Measurements from ENCODE around the gene NUMB. TPM values are rescaled to one million over a fixed set of nuclear protein-coding genes. Genes with fewer than 3 reads are reported as not detected.

The NUMB gene
- total and polyA plus RNA-seq, 2 of the 13 experiments (the other 11 are each of a cell fraction or from before 2014, with no cell fraction given), result 20.3 to 71.1 TPM

DNA sequence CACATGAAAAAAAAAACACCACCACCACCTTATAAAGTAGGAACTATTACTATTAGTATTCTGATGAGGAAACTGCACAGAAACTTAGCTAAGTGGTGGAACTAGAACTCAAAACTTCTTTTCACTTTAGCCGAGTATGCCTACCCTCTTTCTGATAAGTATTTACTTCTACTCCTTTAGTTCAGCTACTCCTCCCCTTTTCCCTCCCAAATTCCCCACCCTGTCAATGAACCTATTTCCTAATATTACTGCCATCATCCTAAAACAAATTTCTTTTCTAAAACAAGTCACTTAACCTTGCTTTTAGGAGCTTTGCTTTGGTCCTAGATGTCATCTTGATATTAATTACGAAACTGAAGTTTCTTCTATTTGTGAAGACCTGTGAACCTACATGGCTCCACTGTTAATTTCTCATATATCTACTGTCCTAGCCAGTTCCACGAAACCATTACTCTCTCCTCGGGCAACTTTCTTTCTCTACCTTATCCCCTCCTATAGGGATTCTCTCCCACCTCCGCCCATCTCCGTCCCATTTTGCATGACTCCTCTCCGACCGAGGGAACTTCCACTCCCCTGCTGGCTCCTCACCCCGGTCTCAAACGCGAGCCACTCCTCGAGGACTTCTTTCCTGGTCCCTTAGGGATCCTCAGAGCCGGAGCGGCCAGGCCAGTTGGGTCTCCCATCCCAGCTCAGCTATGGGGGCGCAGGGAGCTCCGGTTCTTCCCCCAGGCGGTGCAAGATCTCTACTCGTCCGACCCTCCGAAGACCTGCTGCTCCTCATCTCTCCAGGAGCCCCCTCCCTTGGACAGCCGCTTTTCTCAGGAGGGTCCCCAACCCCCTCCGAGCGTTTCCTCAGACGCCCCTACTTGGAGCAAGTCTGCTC lies 1.1 kb downstream of the NUMB start (continued):
- TF ChIP-seq, protein P1, sequence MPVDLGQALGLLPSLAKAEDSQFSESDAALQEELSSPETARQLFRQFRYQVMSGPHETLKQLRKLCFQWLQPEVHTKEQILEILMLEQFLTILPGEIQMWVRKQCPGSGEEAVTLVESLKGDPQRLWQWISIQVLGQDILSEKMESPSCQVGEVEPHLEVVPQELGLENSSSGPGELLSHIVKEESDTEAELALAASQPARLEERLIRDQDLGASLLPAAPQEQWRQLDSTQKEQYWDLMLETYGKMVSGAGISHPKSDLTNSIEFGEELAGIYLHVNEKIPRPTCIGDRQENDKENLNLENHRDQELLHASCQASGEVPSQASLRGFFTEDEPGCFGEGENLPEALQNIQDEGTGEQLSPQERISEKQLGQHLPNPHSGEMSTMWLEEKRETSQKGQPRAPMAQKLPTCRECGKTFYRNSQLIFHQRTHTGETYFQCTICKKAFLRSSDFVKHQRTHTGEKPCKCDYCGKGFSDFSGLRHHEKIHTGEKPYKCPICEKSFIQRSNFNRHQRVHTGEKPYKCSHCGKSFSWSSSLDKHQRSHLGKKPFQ (CRISPR knock-in tag; IDR thresholded peaks at IDR 0.05; ENCODE audit: insufficient replicate concordance), result peak; percentile 35
- TF ChIP-seq, protein P2, sequence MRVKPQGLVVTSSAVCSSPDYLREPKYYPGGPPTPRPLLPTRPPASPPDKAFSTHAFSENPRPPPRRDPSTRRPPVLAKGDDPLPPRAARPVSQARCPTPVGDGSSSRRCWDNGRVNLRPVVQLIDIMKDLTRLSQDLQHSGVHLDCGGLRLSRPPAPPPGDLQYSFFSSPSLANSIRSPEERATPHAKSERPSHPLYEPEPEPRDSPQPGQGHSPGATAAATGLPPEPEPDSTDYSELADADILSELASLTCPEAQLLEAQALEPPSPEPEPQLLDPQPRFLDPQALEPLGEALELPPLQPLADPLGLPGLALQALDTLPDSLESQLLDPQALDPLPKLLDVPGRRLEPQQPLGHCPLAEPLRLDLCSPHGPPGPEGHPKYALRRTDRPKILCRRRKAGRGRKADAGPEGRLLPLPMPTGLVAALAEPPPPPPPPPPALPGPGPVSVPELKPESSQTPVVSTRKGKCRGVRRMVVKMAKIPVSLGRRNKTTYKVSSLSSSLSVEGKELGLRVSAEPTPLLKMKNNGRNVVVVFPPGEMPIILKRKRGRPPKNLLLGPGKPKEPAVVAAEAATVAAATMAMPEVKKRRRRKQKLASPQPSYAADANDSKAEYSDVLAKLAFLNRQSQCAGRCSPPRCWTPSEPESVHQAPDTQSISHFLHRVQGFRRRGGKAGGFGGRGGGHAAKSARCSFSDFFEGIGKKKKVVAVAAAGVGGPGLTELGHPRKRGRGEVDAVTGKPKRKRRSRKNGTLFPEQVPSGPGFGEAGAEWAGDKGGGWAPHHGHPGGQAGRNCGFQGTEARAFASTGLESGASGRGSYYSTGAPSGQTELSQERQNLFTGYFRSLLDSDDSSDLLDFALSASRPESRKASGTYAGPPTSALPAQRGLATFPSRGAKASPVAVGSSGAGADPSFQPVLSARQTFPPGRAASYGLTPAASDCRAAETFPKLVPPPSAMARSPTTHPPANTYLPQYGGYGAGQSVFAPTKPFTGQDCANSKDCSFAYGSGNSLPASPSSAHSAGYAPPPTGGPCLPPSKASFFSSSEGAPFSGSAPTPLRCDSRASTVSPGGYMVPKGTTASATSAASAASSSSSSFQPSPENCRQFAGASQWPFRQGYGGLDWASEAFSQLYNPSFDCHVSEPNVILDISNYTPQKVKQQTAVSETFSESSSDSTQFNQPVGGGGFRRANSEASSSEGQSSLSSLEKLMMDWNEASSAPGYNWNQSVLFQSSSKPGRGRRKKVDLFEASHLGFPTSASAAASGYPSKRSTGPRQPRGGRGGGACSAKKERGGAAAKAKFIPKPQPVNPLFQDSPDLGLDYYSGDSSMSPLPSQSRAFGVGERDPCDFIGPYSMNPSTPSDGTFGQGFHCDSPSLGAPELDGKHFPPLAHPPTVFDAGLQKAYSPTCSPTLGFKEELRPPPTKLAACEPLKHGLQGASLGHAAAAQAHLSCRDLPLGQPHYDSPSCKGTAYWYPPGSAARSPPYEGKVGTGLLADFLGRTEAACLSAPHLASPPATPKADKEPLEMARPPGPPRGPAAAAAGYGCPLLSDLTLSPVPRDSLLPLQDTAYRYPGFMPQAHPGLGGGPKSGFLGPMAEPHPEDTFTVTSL (CRISPR knock-in tag; IDR thresholded peaks at IDR 0.05; ENCODE audit: borderline replicate concordance), result no peak
- TF ChIP-seq CBX5 (CRISPR knock-in tag; IDR thresholded peaks at IDR 0.05; ENCODE audit: borderline replicate concordance) (no peak), HDAC1 (CRISPR knock-in tag; IDR thresholded peaks at IDR 0.05) (no peak), ZNF180 (CRISPR knock-in tag; IDR thresholded peaks at IDR 0.05; ENCODE audit: borderline replicate concordance, low read depth) (no peak), MEIS2 (CRISPR knock-in tag; IDR thresholded peaks at IDR 0.05) (no peak)
